K562 (cell line): ENCODE results near the gene AGO1. TPM values are rescaled to one million over a fixed set of nuclear protein-coding genes. Genes with fewer than 3 reads are reported as not detected.

Experiments used
- ATAC-seq: fragments of 200-7000 bp; cut with Tn5 transposase; 3 replicates; pipeline ENCODE4 v1.9.1; 2020; ENCODE audit warnings: moderate library complexity
- BruUV-seq: library from RNA; stranded (reverse); fragments of 400-500 nt; replicated peaks from 2 replicates; lab custom pipeline; 2021; lab: Mats Ljungman, UMichigan
- CTCF ChIA-PET: fragments of 300-600 bp; formaldehyde crosslinking; extraction: SDS; loops from one replicate; lab custom pipeline; 2021; ENCODE audit warnings: low intra/inter-chr PET ratio; lab: Yijun Ruan, JAX
- POLR2A ChIA-PET: fragments of 300-600, 350-650 bp; sonication (Branson Sonifier 250); formaldehyde crosslinking; extraction: SDS; loops from one replicate; lab custom pipeline; 2021; ENCODE audit warnings: antibody characterized with exemption, inconsistent platforms; lab: Yijun Ruan, JAX
- DNase-seq, 4 experiments: peaks; one replicate each; pipeline versions ENCODE4 v3.0.0 to v3.0.0-alpha.2; 2011 to 2018; ENCODE audit warnings: low spot score in 3 of 4, mixed read lengths in 3 of 4; ENCODE audit errors: extremely low read depth in 1 of 4
- FAIRE-seq: peaks from 2 replicates; lab custom pipeline; 2011; peaks lifted over from hg19 to GRCh38; lab: Jason Lieb, UNC
- H2AFZ ChIP-seq: 2 replicates; pipeline ENCODE4 v1.6.0; 2011; ENCODE audit warnings: low read depth, low read length, control low read depth, inconsistent platforms
- H3K27ac ChIP-seq: fragments of 200-600 bp; 3 replicates; pipeline ENCODE4 v1.8.0; 2011; ENCODE audit warnings: low read depth, mild to moderate bottlenecking, control low read depth, inconsistent platforms, low read length, moderate library complexity, mixed read lengths; ENCODE audit errors: extremely low read depth
- H3K27me3 ChIP-seq, 2 experiments: fragments of 300-600 bp in 1 of 2; 2 replicates in 1 of 2; 3 replicates in 1 of 2; pipeline versions ENCODE4 v1.6.0 to v1.8.0; 2011; ENCODE audit warnings: inconsistent platforms in 2 of 2, low read length in 2 of 2, mild to moderate bottlenecking in 1 of 2, mixed read lengths in 1 of 2, moderate library complexity in 1 of 2; ENCODE audit not compliant: control insufficient read depth in 2 of 2, insufficient read depth in 2 of 2
- H3K36me3 ChIP-seq: fragments of 300-600 bp; 3 replicates; pipeline ENCODE4 v1.8.0; 2011; ENCODE audit warnings: mild to moderate bottlenecking, low read length, inconsistent platforms; ENCODE audit not compliant: control insufficient read depth, insufficient read depth
- H3K4me1 ChIP-seq, 2 experiments: fragments of 200-600 bp in 1 of 2; replicated peaks in 1 of 2; 2 replicates in 1 of 2; 3 replicates in 1 of 2; pipeline versions ENCODE4 v1.5.1 to v1.8.0; 2011; ENCODE audit warnings: inconsistent platforms in 2 of 2, low read length in 2 of 2, mild to moderate bottlenecking in 1 of 2, mixed read lengths in 1 of 2, moderate library complexity in 1 of 2; ENCODE audit not compliant: control insufficient read depth in 2 of 2, insufficient read depth in 2 of 2
- H3K4me2 ChIP-seq: 2 replicates; pipeline ENCODE4 v1.6.1; 2011; ENCODE audit warnings: low read length, control low read depth, inconsistent platforms, mixed read lengths; ENCODE audit not compliant: insufficient read depth
- H3K4me3 ChIP-seq: fragments of 200-600 bp; sonication (generic), shearing (Covaris generic); 2 replicates; pipeline ENCODE4 v1.5.1; 2016; ENCODE audit warnings: control low read depth, inconsistent platforms
- H3K79me2 ChIP-seq: fragments of 200-600 bp; 3 replicates; pipeline ENCODE4 v1.8.0; 2011; ENCODE audit warnings: low read length, inconsistent platforms; ENCODE audit not compliant: control insufficient read depth, insufficient read depth
- H3K9ac ChIP-seq, 2 experiments: 2 replicates each; pipeline versions ENCODE4 v1.6.0 to v1.6.1; 2011; ENCODE audit warnings: low read depth in 2 of 2, low read length in 2 of 2, control low read depth in 1 of 2, inconsistent platforms in 1 of 2, mild to moderate bottlenecking in 1 of 2, mixed read lengths in 1 of 2; ENCODE audit not compliant: insufficient read depth in 1 of 2
- H3K9me1 ChIP-seq: one replicate; pipeline ENCODE4 v1.6.0; 2011; ENCODE audit warnings: inconsistent platforms, mild to moderate bottlenecking, low read length, moderate library complexity; ENCODE audit not compliant: control insufficient read depth, insufficient read depth
- H3K9me3 ChIP-seq: replicated peaks from 2 replicates; pipeline ENCODE4 v1.5.1; 2011; ENCODE audit warnings: low read depth, low read length, inconsistent platforms; ENCODE audit not compliant: control insufficient read depth, insufficient read depth
- H4K20me1 ChIP-seq: replicated peaks from 2 replicates; pipeline ENCODE4 v1.6.1; 2011; ENCODE audit warnings: low read length, inconsistent platforms, mixed read lengths; ENCODE audit not compliant: control insufficient read depth, insufficient read depth
- DNMT1 ChIP-seq: fragments of 450-650 bp; IDR thresholded peaks from 2 replicates; pipeline ENCODE4 v1.6.1; 2016; ENCODE audit warnings: antibody characterized with exemption, mild to moderate bottlenecking
- ILF3 ChIP-seq: fragments of 450-650 bp; IDR thresholded peaks from 2 replicates; pipeline ENCODE4 v1.6.1; 2018; ENCODE audit warnings: antibody characterized with exemption, mild to moderate bottlenecking, moderate library complexity, borderline replicate concordance
- LCOR ChIP-seq: sonication (generic); formaldehyde crosslinking; IDR thresholded peaks from 2 replicates; pipeline ENCODE4 v1.8.0; 2022; ENCODE audit warnings: mild to moderate bottlenecking, missing genetic modification reagents
- NCOR1 ChIP-seq: fragments of 450-650 bp; IDR thresholded peaks from 2 replicates; pipeline ENCODE4 v1.6.1; 2016; ENCODE audit warnings: mild to moderate bottlenecking, moderate library complexity
- PPARD ChIP-seq: fragments of 250-450 bp; sonication (Bioruptor Pico); IDR thresholded peaks from 2 replicates; pipeline ENCODE4 v1.8.0; 2022; ENCODE audit warnings: inconsistent platforms, mild to moderate bottlenecking, moderate library complexity
- SUPT5H ChIP-seq: fragments of 450-650 bp; IDR thresholded peaks from 2 replicates; pipeline ENCODE4 v1.6.1; 2016
- WGBS: fragments of 100-300 bp; shearing (Covaris generic); methylation state at CpG from one replicate; pipeline ENCODE4 v1.1.6; 2016; ENCODE audit warnings: low coverage, mixed read lengths; ENCODE audit not compliant: insufficient coverage; ENCODE audit errors: missing lambda C conversion rate; 5-methylcytosine and 5-hydroxymethylcytosine counted together
- in situ Hi-C: fragments of 300-500 bp; cut with MboI; formaldehyde crosslinking; loops from 4 replicates; pipeline ENCODE4 v1.15.0; 2018; ENCODE audit warnings: inconsistent platforms, mixed read lengths
- intact Hi-C: fragments of 100-400 bp; cut with micrococcal nuclease; formaldehyde crosslinking; loops from 2 replicates; pipeline ENCODE4 v1.14.2; 2022
- polyA plus RNA-seq, 8 experiments: library from polyadenylated mRNA; depleted of rRNA in 4 of 8; stranded (reverse) in 5 of 8; unstranded in 3 of 8; fragments of >200 nt; fragmentation: Nextera tagmentation in 2 of 8; fragmentation: Illumina TruSeq in 1 of 8; extraction: Ambion mirVana in 2 of 8; extraction: Trizol in 1 of 8; gene quantifications; 2 replicates each; pipeline versions ENCODE4 v1.2.1 to v1.2.3, GENCODE V29; 2011 to 2014; ENCODE audit warnings: inconsistent platforms in 1 of 8, missing spikeins in 1 of 8
- total RNA-seq, 7 experiments: library from RNA; depleted of rRNA in 6 of 7; stranded (reverse); fragments of >200 nt in 6 of 7; fragmentation: Illumina TruSeq in 2 of 7; extraction: Trizol in 2 of 7; gene quantifications; 2 replicates each; pipeline versions ENCODE4 v1.2.1 to v1.2.3, GENCODE V29; 2011 to 2021; ENCODE audit warnings: low replicate concordance in 1 of 7
- TF ChIP-seq, protein P1 (sequence below): fragments of 250-450 bp; sonication (Bioruptor Pico); IDR thresholded peaks from 2 replicates; pipeline ENCODE4 v1.8.0; 2022; ENCODE audit warnings: moderate library complexity, mild to moderate bottlenecking, inconsistent platforms
- TF ChIP-seq, protein P2 (sequence below): sonication (generic); formaldehyde crosslinking; IDR thresholded peaks from 2 replicates; pipeline ENCODE4 v1.8.1; 2023; ENCODE audit warnings: mild to moderate bottlenecking, missing genetic modification reagents

Gene AGO1
- total and polyA plus RNA-seq, 9 of the 15 experiments (the other 6 are each of a cell fraction or from before 2014, with no cell fraction given): 7.3 to 64.2 (median 26.0) TPM

DNA sequence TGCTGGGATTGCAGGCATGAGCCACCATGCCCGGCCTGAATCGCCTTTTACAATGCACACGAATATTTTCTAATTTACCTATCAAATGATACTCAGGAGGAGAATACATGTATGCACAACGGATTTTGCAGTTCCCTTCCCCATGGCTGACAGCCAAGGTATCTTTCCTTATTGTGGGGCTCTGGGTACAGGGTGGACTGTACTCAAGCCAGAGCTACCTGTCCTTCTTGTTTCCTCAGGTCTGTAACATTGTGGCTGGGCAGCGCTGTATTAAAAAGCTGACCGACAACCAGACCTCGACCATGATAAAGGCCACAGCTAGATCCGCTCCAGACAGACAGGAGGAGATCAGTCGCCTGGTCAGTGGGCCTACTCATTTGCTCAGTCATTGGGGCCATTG lies 18.2 kb downstream of the AGO1 start:
- no TSS peak for BruUV-seq

More for the DNA sequence above, 18.2 kb downstream of the AGO1 start:
- H3K36me3 ChIP-seq: peaks cover 88% of the 10 kb centered on the region
- no peak overlapping the region for H3K9ac ChIP-seq
- H2AFZ ChIP-seq: no peak overlapping the region
- no peaks in the 10 kb centered on the region; the same call in 2 of the 3 replicates for H3K79me2 ChIP-seq
- no peaks in the 10 kb centered on the region for H3K9me1 ChIP-seq
- TF ChIP-seq, protein P1, sequence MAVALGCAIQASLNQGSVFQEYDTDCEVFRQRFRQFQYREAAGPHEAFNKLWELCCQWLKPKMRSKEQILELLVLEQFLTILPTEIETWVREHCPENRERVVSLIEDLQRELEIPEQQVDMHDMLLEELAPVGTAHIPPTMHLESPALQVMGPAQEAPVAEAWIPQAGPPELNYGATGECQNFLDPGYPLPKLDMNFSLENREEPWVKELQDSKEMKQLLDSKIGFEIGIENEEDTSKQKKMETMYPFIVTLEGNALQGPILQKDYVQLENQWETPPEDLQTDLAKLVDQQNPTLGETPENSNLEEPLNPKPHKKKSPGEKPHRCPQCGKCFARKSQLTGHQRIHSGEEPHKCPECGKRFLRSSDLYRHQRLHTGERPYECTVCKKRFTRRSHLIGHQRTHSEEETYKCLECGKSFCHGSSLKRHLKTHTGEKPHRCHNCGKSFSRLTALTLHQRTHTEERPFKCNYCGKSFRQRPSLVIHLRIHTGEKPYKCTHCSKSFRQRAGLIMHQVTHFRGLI (CRISPR knock-in tag): no peak
- no peak for TF ChIP-seq ILF3
- TF ChIP-seq DNMT1: no peak
- no peak for TF ChIP-seq SUPT5H
- TF ChIP-seq PPARD (CRISPR knock-in tag): no peak
- TF ChIP-seq NCOR1: no peak
- TF ChIP-seq, protein P2, sequence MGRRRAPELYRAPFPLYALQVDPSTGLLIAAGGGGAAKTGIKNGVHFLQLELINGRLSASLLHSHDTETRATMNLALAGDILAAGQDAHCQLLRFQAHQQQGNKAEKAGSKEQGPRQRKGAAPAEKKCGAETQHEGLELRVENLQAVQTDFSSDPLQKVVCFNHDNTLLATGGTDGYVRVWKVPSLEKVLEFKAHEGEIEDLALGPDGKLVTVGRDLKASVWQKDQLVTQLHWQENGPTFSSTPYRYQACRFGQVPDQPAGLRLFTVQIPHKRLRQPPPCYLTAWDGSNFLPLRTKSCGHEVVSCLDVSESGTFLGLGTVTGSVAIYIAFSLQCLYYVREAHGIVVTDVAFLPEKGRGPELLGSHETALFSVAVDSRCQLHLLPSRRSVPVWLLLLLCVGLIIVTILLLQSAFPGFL (CRISPR knock-in tag): no peak
- no peak for TF ChIP-seq LCOR (CRISPR knock-in tag)
- no peaks in the 10 kb centered on the region for H3K27me3 ChIP-seq
- CTCF ChIA-PET: interaction anchor here (0.6 kb wide), 1 partner anchor 38 kb away, joined by 3 read pairs; no protein-coding TSS in a partner anchor
- no peak for ATAC-seq
- intact Hi-C loops (no loop called here), in situ Hi-C loops (no loop called here)
- no peaks in the 10 kb centered on the region for H3K9me3 ChIP-seq
- H4K20me1 ChIP-seq: no peaks in the 10 kb centered on the region
- no peak overlapping the region for H3K27ac ChIP-seq
- no peak for DNase-seq
- no peaks in the 10 kb centered on the region for H3K4me1 ChIP-seq
- POLR2A ChIA-PET: interaction anchor here (1.0 to 1.2 kb wide), 3 partner anchors 9 to 30 kb away, joined by 3 to 6 read pairs (median 4); partner anchors contain the start of gene AGO3
- H3K4me2 ChIP-seq: no peak overlapping the region
- WGBS: 86% methylated on average over 9 of the region's 9 CpGs
- FAIRE-seq: no peak
- no peak overlapping the region for H3K4me3 ChIP-seq
